ENCODE data around the gene FAM83G.

GRCh38 chr17:19022128-19022527 lies 17.6 kb upstream of the FAM83G start:
- TF ChIP-seq CTCF (IDR thresholded peaks at IDR 0.05) (no peak), POLR2A (IDR thresholded peaks at IDR 0.05) (no peak)
